IMR-90 (cell line): ENCODE results near the gene CYRIA. TPM values are rescaled to one million over a fixed set of nuclear protein-coding genes. Genes with fewer than 3 reads are reported as not detected.
A peak's percentile ranks its signal among the peaks of the same experiment; 100 is the strongest.

ENCODE experiments used
- ATAC-seq: fragments of 200-7000 bp; cut with Tn5 transposase; 2 replicates; pipeline ENCODE4 v1.9.1; 2020; ENCODE audit warnings: low read depth, mild to moderate bottlenecking, moderate library complexity
- BruUV-seq: library from RNA; stranded (reverse); fragments of 400-500 nt; replicated peaks from 2 replicates; lab custom pipeline; 2021; lab: Mats Ljungman, UMichigan
- CTCF ChIA-PET: fragments of 300-600 bp; formaldehyde crosslinking; extraction: SDS; loops from one replicate; lab custom pipeline; 2021; ENCODE audit warnings: antibody characterized with exemption; lab: Yijun Ruan, JAX
- POLR2A ChIA-PET: fragments of 300-600 bp; sonication (Branson Sonifier 250); formaldehyde crosslinking; loops from one replicate; lab custom pipeline; 2022; ENCODE audit warnings: antibody characterized with exemption; ENCODE audit not compliant: unreplicated experiment; lab: Charles Lee
- DNase-seq: peaks from one replicate; pipeline ENCODE4 v3.0.0; 2013
- H2AFZ ChIP-seq: replicated peaks from 2 replicates; pipeline ENCODE3; 2013; ENCODE audit warnings: low read length, mild to moderate bottlenecking; ENCODE audit not compliant: poor library complexity
- H2AK5ac ChIP-seq: 2 replicates; pipeline ENCODE4 v1.6.1; 2013; ENCODE audit warnings: low read depth, low read length, inconsistent platforms
- H2AK9ac ChIP-seq: replicated peaks from 2 replicates; pipeline ENCODE3; 2013; ENCODE audit warnings: mild to moderate bottlenecking, low read depth, low read length, moderate library complexity; ENCODE audit not compliant: poor library complexity
- H2BK120ac ChIP-seq: 2 replicates; pipeline ENCODE4 v1.6.1; 2013; ENCODE audit warnings: low read depth, low read length, inconsistent platforms
- H2BK15ac ChIP-seq: 3 replicates; pipeline ENCODE4 v1.6.1; 2013; ENCODE audit warnings: low read depth, low read length, inconsistent platforms
- H2BK20ac ChIP-seq: 2 replicates; pipeline ENCODE4 v1.6.1; 2013; ENCODE audit warnings: low read depth, mild to moderate bottlenecking, inconsistent platforms, low read length, moderate library complexity
- H2BK5ac ChIP-seq: 2 replicates; pipeline ENCODE4 v1.6.1; 2013; ENCODE audit warnings: mild to moderate bottlenecking, low read depth, low read length, inconsistent platforms; ENCODE audit not compliant: poor library complexity, severe bottlenecking
- H3K14ac ChIP-seq: replicated peaks from 2 replicates; pipeline ENCODE4 v1.6.1; 2013; ENCODE audit warnings: low read depth, low read length, inconsistent platforms
- H3K18ac ChIP-seq: 2 replicates; pipeline ENCODE4 v1.6.1; 2013; ENCODE audit warnings: low read depth, low read length, control low read depth
- H3K23ac ChIP-seq: 2 replicates; pipeline ENCODE4 v1.6.1; 2013; ENCODE audit warnings: low read depth, low read length, inconsistent platforms
- H3K27ac ChIP-seq: 2 replicates; pipeline ENCODE4 v1.5.1; 2013; ENCODE audit warnings: mild to moderate bottlenecking, control low read depth, low read length; ENCODE audit not compliant: insufficient read depth
- H3K27me3 ChIP-seq: 2 replicates; pipeline ENCODE4 v1.6.1; 2013; ENCODE audit warnings: low read length; ENCODE audit not compliant: control insufficient read depth, insufficient read depth
- H3K36me3 ChIP-seq: 2 replicates; pipeline ENCODE4 v1.6.1; 2013; ENCODE audit warnings: low read length, mixed read lengths; ENCODE audit not compliant: control insufficient read depth, insufficient read depth
- H3K4ac ChIP-seq: 2 replicates; pipeline ENCODE4 v1.6.1; 2013; ENCODE audit warnings: low read depth, low read length, inconsistent platforms
- H3K4me1 ChIP-seq: 2 replicates; pipeline ENCODE4 v1.6.1; 2013; ENCODE audit warnings: low read length, mixed read lengths; ENCODE audit not compliant: control insufficient read depth, insufficient read depth
- H3K4me2 ChIP-seq: 2 replicates; pipeline ENCODE4 v1.6.1; 2013; ENCODE audit warnings: low read depth, mild to moderate bottlenecking, control low read depth, low read length, moderate library complexity
- H3K4me3 ChIP-seq: 2 replicates; pipeline ENCODE4 v1.5.1; 2013; ENCODE audit warnings: low read depth, mild to moderate bottlenecking, control low read depth, low read length, moderate library complexity; ENCODE audit not compliant: insufficient read depth
- H3K56ac ChIP-seq: 2 replicates; pipeline ENCODE4 v1.6.1; 2013; ENCODE audit warnings: low read length, inconsistent platforms; ENCODE audit not compliant: insufficient read depth; ENCODE audit errors: extremely low read depth
- H3K79me1 ChIP-seq, 2 experiments: 2 replicates each; pipeline ENCODE4 v1.6.1; 2013; ENCODE audit warnings: low read length in 2 of 2, inconsistent platforms in 1 of 2, low read depth in 1 of 2
- H3K9ac ChIP-seq: 2 replicates; pipeline ENCODE4 v1.6.1; 2013; ENCODE audit warnings: low read depth, low read length, control low read depth
- H3K9me1 ChIP-seq: 2 replicates; pipeline ENCODE4 v1.6.1; 2013; ENCODE audit warnings: low read length, inconsistent platforms; ENCODE audit not compliant: insufficient read depth
- H3K9me3 ChIP-seq: 2 replicates; pipeline ENCODE4 v1.6.1; 2013; ENCODE audit warnings: low read length; ENCODE audit not compliant: control insufficient read depth, insufficient read depth
- H4K20me1 ChIP-seq: 2 replicates; pipeline ENCODE4 v1.6.1; 2013; ENCODE audit warnings: low read length, inconsistent platforms; ENCODE audit not compliant: insufficient read depth
- H4K5ac ChIP-seq: 2 replicates; pipeline ENCODE4 v1.6.1; 2013; ENCODE audit warnings: mild to moderate bottlenecking, low read depth, low read length, control low read depth
- H4K8ac ChIP-seq, 2 experiments: 2 replicates each; pipeline ENCODE4 v1.6.1; 2013; ENCODE audit warnings: low read depth in 2 of 2, low read length in 2 of 2, control low read depth in 1 of 2, inconsistent platforms in 1 of 2
- H4K91ac ChIP-seq: 2 replicates; pipeline ENCODE4 v1.6.1; 2013; ENCODE audit warnings: low read depth, low read length, inconsistent platforms; ENCODE audit not compliant: insufficient read depth
- BHLHE40 ChIP-seq: fragments of 150-350 bp; IDR thresholded peaks from 2 replicates; pipeline ENCODE4 v1.6.1; 2016; ENCODE audit warnings: mild to moderate bottlenecking, low read depth, low read length
- MXI1 ChIP-seq: IDR thresholded peaks from 2 replicates; pipeline ENCODE4 v1.6.1; 2012; ENCODE audit warnings: low read depth, mild to moderate bottlenecking, low read length, moderate library complexity, borderline replicate concordance
- WGBS, 2 experiments: methylation state at CpG; one replicate each; pipeline versions ENCODE4 v1.1.5 to v1.1.7; 2013; ENCODE audit warnings: missing lambda C conversion rate in 2 of 2; ENCODE audit not compliant: insufficient read length in 1 of 2; ENCODE audit errors: extremely low coverage in 2 of 2; 5-methylcytosine and 5-hydroxymethylcytosine counted together
- dilution Hi-C: fragments of 300-500 bp; cut with HindIII; formaldehyde crosslinking; loops from one replicate; pipeline ENCODE4 v1.14.3; 2018; ENCODE audit warnings: low sequenced_read_pairs; ENCODE audit not compliant: unreplicated experiment
- in situ Hi-C: fragments of 300-500 bp; cut with MboI; formaldehyde crosslinking; loops from 3 replicates; pipeline ENCODE4 v1.14.3; 2019; ENCODE audit warnings: low sequenced_read_pairs, inconsistent platforms, mixed read lengths
- intact Hi-C: fragments of 100-400 bp; cut with micrococcal nuclease; formaldehyde crosslinking; loops from 2 replicates; pipeline ENCODE4 v1.10.0; 2022
- polyA plus RNA-seq, 3 experiments: library from polyadenylated mRNA; depleted of rRNA; stranded (reverse); fragments of >200 nt; gene quantifications; 2 replicates each; pipeline ENCODE4 v1.2.3, GENCODE V29; 2012; ENCODE audit warnings: low replicate concordance in 1 of 3
- total RNA-seq: library from RNA; depleted of rRNA; stranded (reverse); fragments of >200 nt; gene quantifications from 2 replicates; pipeline ENCODE4 v1.2.3, GENCODE V29; 2012
- TF ChIP-seq, protein P1 (sequence below): conservative IDR thresholded peaks from 2 replicates; pipeline ENCODE4 v1.5.1; 2012; ENCODE audit warnings: mild to moderate bottlenecking, low read depth, low read length, improper control_type of control experiment

The CYRIA gene
- total and polyA plus RNA-seq, 2 of the 4 experiments (the other 2 are of a cell fraction) = 1.7 to 3.8 TPM

DNA sequence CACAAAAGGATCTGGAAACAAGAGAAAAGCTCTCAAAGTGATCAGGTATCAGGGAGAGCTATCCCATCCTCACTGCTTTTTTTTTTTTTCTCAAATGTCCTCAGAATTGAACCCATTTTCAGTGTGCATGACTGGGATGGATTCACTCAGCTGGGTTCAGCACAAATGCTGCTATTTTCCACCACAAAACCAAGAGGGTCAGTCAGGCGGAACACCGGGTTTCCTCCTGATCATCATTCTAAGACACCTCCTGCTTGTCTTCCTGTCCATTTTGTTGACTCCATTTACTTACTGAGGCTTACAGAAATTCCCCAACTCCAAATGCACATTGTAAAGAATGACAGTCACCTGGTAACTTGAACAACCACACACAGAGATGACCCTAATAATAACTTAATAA is 39.9 kb downstream of the CYRIA start:
- Histone ChIP-seq H2BK5ac (no peak overlapping the region), H2AK5ac (no peak overlapping the region), H3K9me3 (no peaks in the 10 kb centered on the region), H3K14ac (no peak overlapping the region), H3K4ac (no peak overlapping the region), H3K9ac (no peak overlapping the region), H3K36me3 (0 out of 2 replicates have a peak, but pooled peaks cover 1% of the 10 kb centered on the region), H4K8ac (peak overlapping the region; percentile 57 to 71; a peak in 1 of 4 replicates), H4K91ac (no peak overlapping the region), H3K4me3 (no peak overlapping the region), H3K23ac (no peak overlapping the region), H3K56ac (no peak overlapping the region), H2BK20ac (no peak overlapping the region), H2BK15ac (0 out of 3 replicates have a peak overlapping the region, but pooled peaks have one; percentile 11), H3K9me1 (peaks cover 4% of the 10 kb centered on the region; the same call in 1 of the 2 replicates), H4K20me1 (no peaks in the 10 kb centered on the region), H3K4me2 (no peak overlapping the region), H3K27me3 (no peaks in the 10 kb centered on the region), H2BK120ac (0 out of 2 replicates have a peak overlapping the region, but pooled peaks have one; percentile 40), H2AFZ (no peak overlapping the region), H3K79me1 (no peaks in the 10 kb centered on the region), H3K4me1 (peaks cover 46% of the 10 kb centered on the region), H4K5ac (no peak overlapping the region), H2AK9ac (no peak overlapping the region), H3K27ac (no peak overlapping the region), H3K18ac (peak overlapping the region; percentile 65)
- ChIA-PET CTCF (interaction anchor here (0.6 to 1.7 kb wide), 3 partner anchors 8 to 12 kb away, joined by 3 to 4 read pairs (median 3); no protein-coding TSS in a partner anchor), POLR2A (no interaction called here)
- TF ChIP-seq, protein P1, sequence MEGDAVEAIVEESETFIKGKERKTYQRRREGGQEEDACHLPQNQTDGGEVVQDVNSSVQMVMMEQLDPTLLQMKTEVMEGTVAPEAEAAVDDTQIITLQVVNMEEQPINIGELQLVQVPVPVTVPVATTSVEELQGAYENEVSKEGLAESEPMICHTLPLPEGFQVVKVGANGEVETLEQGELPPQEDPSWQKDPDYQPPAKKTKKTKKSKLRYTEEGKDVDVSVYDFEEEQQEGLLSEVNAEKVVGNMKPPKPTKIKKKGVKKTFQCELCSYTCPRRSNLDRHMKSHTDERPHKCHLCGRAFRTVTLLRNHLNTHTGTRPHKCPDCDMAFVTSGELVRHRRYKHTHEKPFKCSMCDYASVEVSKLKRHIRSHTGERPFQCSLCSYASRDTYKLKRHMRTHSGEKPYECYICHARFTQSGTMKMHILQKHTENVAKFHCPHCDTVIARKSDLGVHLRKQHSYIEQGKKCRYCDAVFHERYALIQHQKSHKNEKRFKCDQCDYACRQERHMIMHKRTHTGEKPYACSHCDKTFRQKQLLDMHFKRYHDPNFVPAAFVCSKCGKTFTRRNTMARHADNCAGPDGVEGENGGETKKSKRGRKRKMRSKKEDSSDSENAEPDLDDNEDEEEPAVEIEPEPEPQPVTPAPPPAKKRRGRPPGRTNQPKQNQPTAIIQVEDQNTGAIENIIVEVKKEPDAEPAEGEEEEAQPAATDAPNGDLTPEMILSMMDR = no peak
- TF ChIP-seq BHLHE40 = no peak
- no peak for TF ChIP-seq MXI1
- WGBS, 2 experiments = 80% methylated on average over 1 of the region's 2 CpGs; no CpG with 5 or more reads in 1 of the 2 experiments
- in situ Hi-C loops = no loop called here
- DNase-seq (no peak), ATAC-seq (no peak)
- intact Hi-C loops = loop anchor here (10.0 kb wide), 1 partner anchor 891 kb away; no protein-coding TSS in a partner anchor
- dilution Hi-C loops = no loop called here
- BruUV-seq = no TSS peak
